ENCODE data around the gene DPY19L1.
A peak's percentile ranks its signal among the peaks of the same experiment; 100 is the strongest.

Gene DPY19L1

GRCh38 chr7:35030848-35031247 lies 6.4 kb downstream of the DPY19L1 start:
- H3K27ac ChIP-seq = no peak overlapping the region
- TF ChIP-seq ZFX (IDR thresholded peaks at IDR 0.05) (no peak), CTCF (conservative IDR thresholded peaks at IDR 0.05) (no peak)

- TF ChIP-seq ZFX (IDR thresholded peaks at IDR 0.05) (no peak), CTCF (conservative IDR thresholded peaks at IDR 0.05) (no peak)
- no peak overlapping the region for H3K27ac ChIP-seq
Observed at GRCh38 chr7:35029311-35029710, 8.0 kb downstream of the DPY19L1 start.

GRCh38 chr7:35026150-35026549 lies 11.1 kb downstream of the DPY19L1 start:
- TF ChIP-seq ZFX (IDR thresholded peaks at IDR 0.05) (no peak), CTCF (conservative IDR thresholded peaks at IDR 0.05) (no peak)
- peak overlapping the region; percentile 42; the same call in 1 of the 2 replicates for H3K27ac ChIP-seq

GRCh38 chr7:35025369-35025870 lies 11.9 kb downstream of the DPY19L1 start:
- peak overlapping the region; percentile 42; the same call in 1 of the 2 replicates for H3K27ac ChIP-seq
- TF ChIP-seq ZFX (IDR thresholded peaks at IDR 0.05) (no peak), CTCF (conservative IDR thresholded peaks at IDR 0.05) (no peak)

GRCh38 chr7:35024298-35024697 lies 13.0 kb downstream of the DPY19L1 start:
- no peak overlapping the region for H3K27ac ChIP-seq
- no peak for TF ChIP-seq ZFX (IDR thresholded peaks at IDR 0.05)
- no peak for TF ChIP-seq CTCF (conservative IDR thresholded peaks at IDR 0.05)

GRCh38 chr7:35022725-35023124 lies 14.6 kb downstream of the DPY19L1 start:
- H3K27ac ChIP-seq = no peak overlapping the region
- TF ChIP-seq ZFX (IDR thresholded peaks at IDR 0.05) (no peak), CTCF (conservative IDR thresholded peaks at IDR 0.05) (no peak)

GRCh38 chr7:35021445-35021844 lies 15.8 kb downstream of the DPY19L1 start:
- TF ChIP-seq CTCF (conservative IDR thresholded peaks at IDR 0.05) (no peak), ZFX (IDR thresholded peaks at IDR 0.05) (no peak)
- no peak overlapping the region for H3K27ac ChIP-seq

Data from C4-2B (cell line).